NCI-H2227 (cell line): ENCODE measurements around the gene VWC2.

Experiments used
- DNase-seq: peaks from one replicate; lab custom pipeline; 2025; ENCODE audit not compliant: unreplicated experiment; lab: John Stamatoyannopoulos, UW

Gene VWC2

DNA sequence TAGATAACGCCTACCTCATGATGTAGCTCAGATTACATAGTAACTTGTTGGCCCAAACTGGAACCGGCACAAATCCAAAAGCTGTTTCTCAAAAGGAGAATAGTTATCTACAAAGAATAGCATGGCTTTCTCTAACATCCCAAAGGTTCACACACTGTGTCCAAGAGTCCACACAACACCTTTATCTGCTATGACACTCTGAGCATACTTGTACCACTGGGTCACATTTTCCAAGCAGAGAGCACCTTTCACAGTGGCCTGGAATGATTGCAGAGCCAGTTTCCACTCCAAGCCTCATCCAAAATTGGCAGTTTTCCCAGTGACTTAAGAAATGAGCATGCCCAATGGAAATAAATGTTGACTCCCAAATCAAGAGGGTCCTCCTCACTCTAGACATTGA, 155.3 kb downstream of the VWC2 start:
- no peak for DNase-seq

GRCh38 chr7:49931627-49932026, 158.2 kb downstream of the VWC2 start:
- no peak for DNase-seq

DNA sequence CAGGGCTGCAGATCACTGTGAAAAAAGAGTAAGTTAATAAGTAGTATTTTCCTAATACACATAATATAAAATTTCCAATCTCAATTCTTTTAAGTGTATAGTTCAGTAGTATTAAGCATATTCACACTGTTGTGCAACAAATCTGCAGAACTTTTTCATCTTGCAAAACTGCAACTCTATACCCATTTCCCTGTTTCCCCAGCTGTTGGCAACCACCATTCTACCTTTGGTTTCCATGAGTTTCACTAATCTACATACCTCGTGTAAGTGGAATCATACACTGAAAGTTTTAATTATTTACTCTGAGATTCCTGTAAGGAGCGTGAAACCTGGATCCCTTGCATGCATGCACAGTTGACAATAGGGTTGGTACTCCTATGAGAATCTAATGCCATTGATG, 164.2 kb downstream of the VWC2 start:
- DNase-seq: no peak
